Motor neuron (in vitro differentiated cells): ENCODE results near the gene ZIC4. TPM values are rescaled to one million over a fixed set of nuclear protein-coding genes. Genes with fewer than 3 reads are reported as not detected.

ENCODE experiments used
- ATAC-seq, 8 experiments: fragments of 200-7000 bp; cut with Tn5 transposase; replicated peaks in 6 of 8; 2 replicates each; pipeline ENCODE4 v1.8.0; 2021; ENCODE audit warnings: mild to moderate bottlenecking in 8 of 8, moderate library complexity in 8 of 8
- H3K27ac ChIP-seq, 2 donors: fragments of 250-450 bp; sonication (Bioruptor Pico); 2 replicates each; pipeline ENCODE4 v1.9.0; 2021; ENCODE audit warnings: antibody characterized with exemption in 2 of 2, mild to moderate bottlenecking in 2 of 2, moderate library complexity in 1 of 2
- H3K4me1 ChIP-seq, 2 donors: fragments of 250-450 bp; sonication (Bioruptor Pico); replicated peaks in 1 of 2; 2 replicates each; pipeline ENCODE4 v1.6.1; 2021; ENCODE audit warnings: antibody characterized with exemption in 2 of 2, mild to moderate bottlenecking in 2 of 2, moderate library complexity in 1 of 2
- H3K4me3 ChIP-seq, 5 donors: fragments of 250-450 bp; sonication (Bioruptor Pico); 2 replicates each; pipeline ENCODE4 v1.9.0; 2021; ENCODE audit warnings: antibody characterized with exemption in 5 of 5, mild to moderate bottlenecking in 5 of 5, moderate library complexity in 4 of 5
- WGBS, 10 experiments: fragments of 450-650 bp; shearing (Covaris generic); methylation state at CpG; one replicate each; pipeline ENCODE4 v1.0.0; 2022; 5-methylcytosine and 5-hydroxymethylcytosine counted together
- in situ Hi-C, 9 experiments: fragments of 400-800 bp; cut with MboI; loops; one replicate each; pipeline ENCODE4 v1.15.0; 2021; ENCODE audit warnings: low sequenced_read_pairs in 9 of 9, low pct_unique_long_range_greater_than_20kb in 2 of 9; ENCODE audit not compliant: unreplicated experiment in 9 of 9
- total RNA-seq, 8 experiments: library from RNA; unstranded; fragments of 300-600 nt; gene quantifications; 2 replicates each; pipeline versions ENCODE4 v1.2.3 to v1.2.4, GENCODE V29; 2022

Gene ZIC4
- total RNA-seq, 8 experiments from 2014 or later: 0.05 to 12.1 (median 4.0) TPM

GRCh38 chr3:147356909-147357900, 49.1 kb downstream of the ZIC4 start:
- no peak overlapping the region for H3K27ac ChIP-seq
- ATAC-seq: peak in 1 of 8 experiments; percentile 86
- 7 to 26% (median 10%) methylated on average over 3 to 24 of the region's 29 CpGs for WGBS, 10 experiments
- peaks cover 0 to 7% of the 10 kb centered on the region in 2 donors for H3K4me1 ChIP-seq
- in situ Hi-C loops: no loop called here
- H3K4me3 ChIP-seq: no peak overlapping the region

- WGBS, 10 experiments: 1 to 30% (median 5%) methylated on average over 4 to 16 of the region's 26 CpGs; no CpG with 5 or more reads in 4 of the 10 experiments
- in situ Hi-C loops: no loop called here
- Histone ChIP-seq H3K27ac (no peak overlapping the region), H3K4me3 (no peak overlapping the region), H3K4me1 (peaks cover 0 to 7% of the 10 kb centered on the region in 2 donors)
- ATAC-seq: no peak
Measured at GRCh38 chr3:147356145-147356908, 50.0 kb downstream of the ZIC4 start.

DNA sequence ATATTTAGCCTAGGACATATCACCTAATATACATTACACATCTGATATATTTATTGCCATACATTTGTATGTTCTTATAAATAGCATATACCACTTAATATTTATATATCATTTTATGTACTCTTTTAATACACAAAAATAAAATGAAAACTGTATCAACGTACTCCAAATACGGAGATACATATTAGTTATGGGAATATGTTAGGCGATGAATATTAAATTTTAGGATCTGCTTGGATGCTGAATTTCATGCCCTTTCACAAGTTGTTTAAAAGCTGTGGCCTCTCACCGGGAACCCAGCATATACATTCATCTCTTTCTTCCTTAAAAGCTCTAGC, 50.6 kb downstream of the ZIC4 start:
- H3K4me3 ChIP-seq: no peak overlapping the region
- ATAC-seq: no peak
- peaks cover 0 to 4% of the 10 kb centered on the region in 2 donors for H3K4me1 ChIP-seq

DNA sequence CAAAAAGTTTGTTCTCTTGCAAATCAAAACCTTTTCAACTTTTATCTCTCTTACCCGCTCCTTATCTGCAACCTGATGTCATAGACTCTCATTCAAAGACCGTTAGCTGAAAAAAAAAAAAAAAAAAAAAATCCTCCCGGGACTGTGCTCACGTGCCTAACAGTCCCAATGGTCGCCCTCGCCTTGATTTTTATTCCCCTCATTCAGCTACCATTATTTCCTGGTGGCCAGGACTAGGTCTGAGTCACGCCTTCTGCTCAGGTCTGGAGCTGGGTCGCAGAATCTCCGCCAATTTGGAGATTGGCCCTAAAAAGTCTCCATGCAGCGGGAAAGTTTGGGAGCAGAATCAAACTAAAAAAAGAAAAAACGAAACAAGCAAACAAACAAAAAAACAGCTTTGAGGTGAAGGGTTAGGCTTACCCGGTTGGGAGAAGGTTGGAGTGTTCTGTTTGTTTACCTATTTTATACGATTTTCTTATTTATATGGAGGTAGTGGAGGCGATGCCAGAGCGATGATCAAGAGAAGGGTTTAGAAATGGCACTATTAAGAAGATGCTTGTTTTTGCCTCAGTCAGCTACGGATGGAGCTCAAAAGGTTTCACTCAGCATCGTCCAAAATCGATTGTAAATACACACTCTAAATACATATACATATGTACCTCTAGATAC, 51.1 kb downstream of the ZIC4 start:
- Histone ChIP-seq H3K4me1 (peaks cover 0 to 4% of the 10 kb centered on the region in 2 donors), H3K4me3 (no peak overlapping the region), H3K27ac (no peak overlapping the region)
- in situ Hi-C loops: no loop called here
- WGBS, 10 experiments: 0 to 22% (median 5%) methylated on average over 3 to 17 of the region's 18 CpGs
- no peak for ATAC-seq

More for the DNA sequence above, 50.6 kb downstream of the ZIC4 start:
- H3K27ac ChIP-seq: no peak overlapping the region
- 0 to 47% (median 12%) methylated on average over 1 to 4 of the region's 4 CpGs; no CpG with 5 or more reads in 2 of the 10 experiments for WGBS, 10 experiments
- in situ Hi-C loops: no loop called here

DNA sequence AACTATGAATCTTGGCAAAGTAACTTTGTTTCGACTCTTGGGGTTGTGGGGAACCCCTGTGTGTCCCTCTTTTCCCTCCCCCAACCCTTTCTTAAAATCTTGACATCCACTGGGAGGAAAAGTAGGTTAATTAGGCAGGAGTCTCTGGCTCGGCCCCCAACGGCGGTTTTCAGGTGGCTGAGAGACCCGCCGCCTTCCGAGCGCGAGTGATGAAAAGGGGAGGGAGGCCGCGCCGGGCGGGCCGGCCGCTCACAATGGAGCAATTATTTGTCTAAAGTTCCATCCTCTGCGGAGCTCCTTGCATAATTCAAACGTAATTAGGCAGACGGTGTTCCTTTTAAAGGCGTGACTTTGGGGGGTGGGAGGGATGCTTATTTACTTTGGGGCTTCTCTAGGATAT, 51.7 kb downstream of the ZIC4 start:
- H3K4me1 ChIP-seq: peaks cover 0 to 4% of the 10 kb centered on the region in 2 donors
- in situ Hi-C loops: no loop called here
- H3K4me3 ChIP-seq: no peak overlapping the region
- 0 to 26% (median 0%) methylated on average over 1 to 17 of the region's 19 CpGs; no CpG with 5 or more reads in 2 of the 10 experiments for WGBS, 10 experiments
- no peak overlapping the region for H3K27ac ChIP-seq
- ATAC-seq: no peak

DNA sequence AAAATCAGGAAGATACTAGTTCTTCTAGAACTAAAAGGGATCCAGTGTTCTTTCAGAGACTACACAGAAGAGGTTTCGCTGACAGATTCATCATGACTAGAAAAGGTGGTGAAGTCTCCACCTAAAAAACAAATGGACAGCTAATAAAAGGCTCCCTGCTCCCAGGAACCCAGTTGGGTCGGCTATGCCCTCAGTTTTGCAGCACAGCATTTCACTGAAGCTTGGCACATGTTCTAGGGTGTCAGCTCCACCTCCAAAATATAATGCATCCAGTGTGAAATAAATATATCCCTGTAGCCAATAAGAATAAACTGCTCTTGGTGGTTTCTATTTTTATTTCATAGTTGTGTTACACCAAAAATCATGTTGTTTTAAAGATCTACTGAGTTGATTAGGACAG, 55.0 kb downstream of the ZIC4 start:
- Histone ChIP-seq H3K27ac (no peak overlapping the region), H3K4me1 (peaks cover 0 to 4% of the 10 kb centered on the region in 2 donors), H3K4me3 (no peak overlapping the region)
- whole genome bisulfite sequencing, 10 experiments: 8 to 73% (median 50%) methylated on average over 1 to 2 of the region's 2 CpGs; no CpG with 5 or more reads in 2 of the 10 experiments
- ATAC-seq: no peak
- in situ Hi-C loops: no loop called here

DNA sequence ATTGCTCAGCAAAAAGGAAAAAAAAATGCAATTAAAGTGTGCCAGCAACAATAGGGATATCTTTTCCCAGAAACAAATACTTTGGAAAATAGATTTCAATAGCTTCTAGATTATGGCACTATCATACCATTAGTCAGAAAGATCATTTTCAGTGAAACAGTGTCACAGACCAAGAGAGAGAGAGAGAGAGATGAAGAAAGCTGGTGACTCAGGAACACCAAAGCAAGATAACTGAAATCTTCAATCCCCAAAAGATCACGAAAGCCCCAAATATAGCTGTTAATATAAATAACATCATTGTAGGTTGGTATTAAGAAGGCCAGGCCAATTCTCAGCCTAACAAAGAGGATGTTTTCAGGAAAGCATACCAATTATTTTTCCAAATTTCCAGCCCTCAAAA, 57.4 kb downstream of the ZIC4 start:
- H3K4me3 ChIP-seq: no peak overlapping the region
- WGBS, 10 experiments: 50 to 100% (median 78%) methylated on average over 1 of the region's 1 CpG; no CpG with 5 or more reads in 4 of the 10 experiments
- ATAC-seq: no peak
- H3K4me1 ChIP-seq: no peaks in the 10 kb centered on the region
- no peak overlapping the region for H3K27ac ChIP-seq
- in situ Hi-C loops: no loop called here

GRCh38 chr3:147343926-147344325, 62.4 kb downstream of the ZIC4 start:
- 0 to 88% (median 57%) methylated on average over 1 of the region's 1 CpG; no CpG with 5 or more reads in 1 of the 10 experiments for WGBS, 10 experiments
- in situ Hi-C loops: no loop called here
- no peaks in the 10 kb centered on the region for H3K4me1 ChIP-seq
- no peak overlapping the region for H3K4me3 ChIP-seq
- ATAC-seq: no peak
- no peak overlapping the region for H3K27ac ChIP-seq

DNA sequence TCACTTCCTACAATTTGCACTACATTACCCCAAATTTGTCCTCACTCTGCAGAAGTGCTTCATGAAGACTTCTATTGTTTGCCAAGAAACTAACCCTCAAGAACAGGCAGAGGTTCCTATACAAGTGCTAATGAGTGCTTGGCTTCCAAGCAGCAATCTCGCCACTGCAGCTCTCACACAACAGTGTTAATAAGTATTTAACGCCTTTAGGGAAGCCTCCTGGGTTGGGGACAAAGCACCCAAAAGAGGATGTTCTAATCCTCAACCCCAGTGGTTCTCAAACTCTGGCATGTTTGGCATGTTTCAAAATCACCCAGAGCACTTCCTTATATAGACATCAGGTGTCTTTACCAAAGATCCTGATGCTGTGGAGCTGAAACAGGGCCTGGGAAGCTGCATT, 64.6 kb downstream of the ZIC4 start:
- Histone ChIP-seq H3K4me3 (no peak overlapping the region), H3K4me1 (no peaks in the 10 kb centered on the region), H3K27ac (no peak overlapping the region)
- in situ Hi-C loops: no loop called here
- WGBS, 10 experiments: 0 to 60% (median 8%) methylated on average over 1 to 2 of the region's 2 CpGs; no CpG with 5 or more reads in 2 of the 10 experiments
- ATAC-seq: no peak

DNA sequence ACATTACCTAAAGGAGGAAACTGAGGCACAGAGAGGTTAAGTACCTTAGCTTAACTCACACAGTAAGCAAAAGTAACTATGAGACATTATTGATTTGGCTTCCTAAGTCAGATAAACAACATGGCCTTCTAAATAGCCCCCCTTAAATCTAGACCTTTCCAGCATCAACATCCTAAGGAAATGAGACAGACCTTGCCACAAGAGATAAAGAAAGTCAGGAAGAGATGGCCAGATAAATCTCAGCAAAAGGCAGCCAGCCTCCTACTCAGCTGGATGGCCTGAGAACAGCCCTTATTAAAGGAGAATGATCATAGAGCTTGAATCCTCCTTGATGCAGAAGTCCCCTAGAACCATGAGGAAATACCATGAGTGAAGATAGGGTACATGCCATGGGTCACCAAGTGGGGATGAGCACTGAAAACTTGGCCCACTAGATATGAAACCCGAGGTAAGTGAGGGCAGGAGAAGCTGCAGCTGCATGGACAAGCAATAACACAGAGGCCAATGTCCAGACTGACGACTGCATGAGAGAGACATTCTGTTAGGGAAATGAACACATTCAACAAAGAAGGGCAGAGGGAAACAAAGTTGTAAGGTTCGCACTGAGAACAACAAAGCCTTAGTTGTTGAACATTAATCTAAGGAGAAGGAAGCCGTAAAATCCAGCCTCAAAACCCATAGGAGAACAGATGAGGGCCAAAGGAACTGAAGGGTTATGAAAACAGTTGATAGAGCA, 69.6 kb downstream of the ZIC4 start:
- WGBS, 10 experiments: 23 to 100% (median 63%) methylated on average over 1 to 4 of the region's 4 CpGs; no CpG with 5 or more reads in 3 of the 10 experiments
- in situ Hi-C loops: no loop called here
- Histone ChIP-seq H3K27ac (no peak overlapping the region), H3K4me3 (no peak overlapping the region), H3K4me1 (no peaks in the 10 kb centered on the region)
- no peak for ATAC-seq
